DND-41 (cell line): ENCODE data around the gene WFDC10A.
"Not testable (repeated sequence)": the region's sequence is repeated elsewhere in the genome, so short reads cannot be mapped to it uniquely, and the experiment has no call there.

ENCODE experiments used
- ATAC-seq: fragments of 200-7000 bp; cut with Tn5 transposase; 3 replicates; pipeline ENCODE4 v1.9.1; 2021; ENCODE audit warnings: low read depth; ENCODE audit not compliant: insufficient read depth
- DNase-seq: peaks from one replicate; pipeline ENCODE4 v3.0.0-alpha.2; 2020
- H2AFZ ChIP-seq: 2 replicates; pipeline ENCODE4 v1.6.0; 2012; ENCODE audit warnings: low read depth, low read length
- H3K27ac ChIP-seq: 2 replicates; pipeline ENCODE4 v1.5.1; 2012; ENCODE audit warnings: low read length, inconsistent platforms
- H3K27me3 ChIP-seq: fragments of 200-600 bp; sonication (generic); 2 replicates; pipeline ENCODE4 v1.6.0; 2012; ENCODE audit warnings: low read length, mild to moderate bottlenecking, inconsistent platforms; ENCODE audit not compliant: insufficient read depth, poor library complexity
- H3K36me3 ChIP-seq: 2 replicates; pipeline ENCODE4 v1.5.1; 2012; ENCODE audit warnings: low read length, inconsistent platforms; ENCODE audit not compliant: insufficient read depth
- H3K4me1 ChIP-seq: 2 replicates; pipeline ENCODE4 v1.5.1; 2012; ENCODE audit warnings: mild to moderate bottlenecking, low read length; ENCODE audit not compliant: insufficient read depth
- H3K4me2 ChIP-seq: 2 replicates; pipeline ENCODE4 v1.6.0; 2012; ENCODE audit warnings: mild to moderate bottlenecking, moderate library complexity, low read length, inconsistent platforms; ENCODE audit not compliant: insufficient read depth
- H3K4me3 ChIP-seq, 2 experiments: fragments of 200-600 bp in 1 of 2; shearing (Covaris generic) in 1 of 2; 2 replicates each; pipeline ENCODE4 v1.5.1; 2012 to 2016; ENCODE audit warnings: inconsistent platforms in 2 of 2, low read length in 2 of 2, mild to moderate bottlenecking in 2 of 2, low read depth in 1 of 2, moderate library complexity in 1 of 2
- H3K79me2 ChIP-seq: 2 replicates; pipeline ENCODE4 v1.6.0; 2012; ENCODE audit warnings: low read length, inconsistent platforms; ENCODE audit not compliant: insufficient read depth
- H3K9ac ChIP-seq: 2 replicates; pipeline ENCODE4 v1.6.0; 2012; ENCODE audit warnings: low read depth, mild to moderate bottlenecking, inconsistent platforms, low read length, moderate library complexity
- H3K9me3 ChIP-seq: 2 replicates; pipeline ENCODE4 v1.5.1; 2012; ENCODE audit warnings: low read length, moderate library complexity, mild to moderate bottlenecking, inconsistent platforms; ENCODE audit not compliant: insufficient read depth, severe bottlenecking
- H4K20me1 ChIP-seq: 2 replicates; pipeline ENCODE4 v1.6.0; 2012; ENCODE audit warnings: low read length; ENCODE audit not compliant: insufficient read depth
- EZH2 ChIP-seq: IDR thresholded peaks from 3 replicates; pipeline ENCODE4 v1.6.1; 2012; ENCODE audit warnings: borderline replicate concordance, low read depth, mild to moderate bottlenecking, moderate library complexity, low read length, inconsistent platforms; ENCODE audit not compliant: severe bottlenecking
- TF ChIP-seq, protein P1 (sequence below): IDR thresholded peaks from 2 replicates; pipeline ENCODE4 v1.5.1; 2012; ENCODE audit warnings: borderline replicate concordance, low read length, moderate library complexity, mild to moderate bottlenecking; ENCODE audit not compliant: poor library complexity, severe bottlenecking; ENCODE audit errors: extremely low read depth

Gene WFDC10A

DNA sequence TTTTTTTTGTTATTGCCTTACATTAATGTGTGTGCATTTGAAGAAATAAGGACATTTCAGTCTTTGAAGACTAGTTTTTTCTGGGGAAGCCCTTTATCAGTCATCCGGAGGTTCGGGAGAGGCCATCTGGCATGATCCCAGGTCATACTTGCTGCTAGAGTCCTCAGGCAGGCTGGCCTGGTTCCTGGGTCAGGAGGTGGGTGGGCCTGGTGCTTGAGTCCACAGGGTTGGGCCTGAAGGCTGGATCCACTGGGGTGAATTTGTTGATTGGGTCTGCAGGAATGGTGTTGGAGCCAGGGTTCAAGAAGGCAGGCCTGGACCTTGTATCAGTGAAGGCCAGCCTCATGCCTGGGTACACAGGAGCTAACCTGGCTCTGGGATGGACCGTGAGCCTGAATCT is 17.3 kb downstream of the WFDC10A start:
- no peaks in the 10 kb centered on the region for H3K79me2 ChIP-seq
- DNase-seq, result no peak

DNA sequence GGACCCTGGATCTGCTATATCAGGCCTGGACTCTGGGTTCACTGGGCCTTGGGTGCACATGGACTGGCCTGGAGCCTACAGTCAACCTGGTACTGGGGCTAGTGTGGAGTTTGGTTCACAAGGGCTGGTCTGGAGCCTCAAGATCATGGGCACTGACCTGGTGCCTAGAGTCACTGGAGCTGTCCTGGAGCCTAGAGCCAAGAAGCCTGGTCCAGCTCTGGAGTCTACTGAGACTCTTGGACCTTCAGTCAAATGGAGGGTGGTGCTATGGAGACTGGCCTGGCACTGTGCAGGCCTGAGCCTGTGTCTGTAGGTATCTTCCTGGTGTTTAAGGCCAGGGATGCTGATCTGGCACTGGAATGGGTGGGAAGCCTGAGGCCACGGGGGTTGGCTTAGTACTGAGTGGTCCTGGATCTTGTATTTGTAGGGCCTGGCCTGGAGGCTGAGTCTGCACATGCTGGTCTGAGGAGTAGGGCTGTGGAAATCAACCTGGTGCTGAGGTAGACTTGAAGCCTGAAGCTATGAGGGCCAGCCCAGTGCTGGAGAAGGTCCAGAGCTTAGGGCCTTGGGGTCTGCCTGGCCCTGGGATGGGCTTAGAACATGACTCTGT is 18.0 kb downstream of the WFDC10A start:
- Histone ChIP-seq H3K36me3 (no peaks in the 10 kb centered on the region), H3K79me2 (no peaks in the 10 kb centered on the region), H2AFZ (no peak overlapping the region), H3K9me3 (peaks cover 2% of the 10 kb centered on the region), H3K27me3 (no peaks in the 10 kb centered on the region), H3K4me1 (no peaks in the 10 kb centered on the region), H3K27ac (no peak overlapping the region), H3K4me3 (no peak overlapping the region), H4K20me1 (no peaks in the 10 kb centered on the region), H3K9ac (no peak overlapping the region), H3K4me2 (no peak overlapping the region)
- DNase-seq (no peak), ATAC-seq (no peak)
- TF ChIP-seq EZH2, result no peak
- TF ChIP-seq, protein P1, sequence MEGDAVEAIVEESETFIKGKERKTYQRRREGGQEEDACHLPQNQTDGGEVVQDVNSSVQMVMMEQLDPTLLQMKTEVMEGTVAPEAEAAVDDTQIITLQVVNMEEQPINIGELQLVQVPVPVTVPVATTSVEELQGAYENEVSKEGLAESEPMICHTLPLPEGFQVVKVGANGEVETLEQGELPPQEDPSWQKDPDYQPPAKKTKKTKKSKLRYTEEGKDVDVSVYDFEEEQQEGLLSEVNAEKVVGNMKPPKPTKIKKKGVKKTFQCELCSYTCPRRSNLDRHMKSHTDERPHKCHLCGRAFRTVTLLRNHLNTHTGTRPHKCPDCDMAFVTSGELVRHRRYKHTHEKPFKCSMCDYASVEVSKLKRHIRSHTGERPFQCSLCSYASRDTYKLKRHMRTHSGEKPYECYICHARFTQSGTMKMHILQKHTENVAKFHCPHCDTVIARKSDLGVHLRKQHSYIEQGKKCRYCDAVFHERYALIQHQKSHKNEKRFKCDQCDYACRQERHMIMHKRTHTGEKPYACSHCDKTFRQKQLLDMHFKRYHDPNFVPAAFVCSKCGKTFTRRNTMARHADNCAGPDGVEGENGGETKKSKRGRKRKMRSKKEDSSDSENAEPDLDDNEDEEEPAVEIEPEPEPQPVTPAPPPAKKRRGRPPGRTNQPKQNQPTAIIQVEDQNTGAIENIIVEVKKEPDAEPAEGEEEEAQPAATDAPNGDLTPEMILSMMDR, result no peak

More for the DNA sequence above, 17.3 kb downstream of the WFDC10A start:
- H3K27me3 ChIP-seq, result no peaks in the 10 kb centered on the region
- H3K27ac ChIP-seq, result no peak overlapping the region
- peaks cover 2% of the 10 kb centered on the region for H3K9me3 ChIP-seq
- no peak overlapping the region for H3K4me3 ChIP-seq
- H3K4me2 ChIP-seq, result no peak overlapping the region
- no peaks in the 10 kb centered on the region for H4K20me1 ChIP-seq
- H2AFZ ChIP-seq, result no peak overlapping the region
- no peaks in the 10 kb centered on the region for H3K36me3 ChIP-seq
- TF ChIP-seq, protein P1, result no peak
- no peak for TF ChIP-seq EZH2
- no peak for ATAC-seq
- no peak overlapping the region for H3K9ac ChIP-seq
- no peaks in the 10 kb centered on the region for H3K4me1 ChIP-seq

DNA sequence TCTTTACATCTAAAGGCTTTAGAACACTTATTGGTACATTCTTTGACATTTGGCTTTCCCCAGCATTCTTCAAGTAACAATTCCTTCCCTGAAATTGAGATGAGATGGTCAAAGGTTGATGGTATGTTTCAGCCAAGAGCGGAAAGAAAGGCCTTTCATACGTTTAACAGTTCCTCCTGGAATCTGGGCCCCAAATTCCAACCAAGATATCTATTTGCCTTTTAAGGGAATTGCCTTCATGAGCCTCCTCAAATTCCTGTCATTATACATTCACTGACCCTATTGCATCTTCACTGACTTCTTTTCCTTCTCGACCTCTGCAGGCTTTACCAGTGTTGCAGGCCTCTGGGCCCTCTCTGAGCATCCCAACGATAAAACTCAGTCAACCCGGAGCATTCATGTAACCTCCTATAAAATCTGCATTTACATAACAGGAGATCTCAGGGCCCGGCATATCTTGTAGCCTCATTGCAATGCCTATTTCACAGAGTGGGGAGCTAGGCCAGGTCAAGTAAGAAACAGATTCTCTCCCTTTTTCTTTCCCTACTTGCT is 19.8 kb downstream of the WFDC10A start:
- no peak overlapping the region for H3K9ac ChIP-seq
- no peaks in the 10 kb centered on the region for H3K79me2 ChIP-seq
- no peaks in the 10 kb centered on the region for H3K27me3 ChIP-seq
- no peaks in the 10 kb centered on the region for H3K36me3 ChIP-seq
- H3K9me3 ChIP-seq, result peaks cover 2% of the 10 kb centered on the region
- H4K20me1 ChIP-seq, result no peaks in the 10 kb centered on the region
- DNase-seq, result no peak
- no peak for ATAC-seq
- no peak overlapping the region for H3K4me2 ChIP-seq
- H2AFZ ChIP-seq, result no peak overlapping the region
- no peak overlapping the region for H3K4me3 ChIP-seq
- no peaks in the 10 kb centered on the region for H3K4me1 ChIP-seq
- no peak overlapping the region for H3K27ac ChIP-seq
- TF ChIP-seq, protein P1, result no peak
- no peak for TF ChIP-seq EZH2

DNA sequence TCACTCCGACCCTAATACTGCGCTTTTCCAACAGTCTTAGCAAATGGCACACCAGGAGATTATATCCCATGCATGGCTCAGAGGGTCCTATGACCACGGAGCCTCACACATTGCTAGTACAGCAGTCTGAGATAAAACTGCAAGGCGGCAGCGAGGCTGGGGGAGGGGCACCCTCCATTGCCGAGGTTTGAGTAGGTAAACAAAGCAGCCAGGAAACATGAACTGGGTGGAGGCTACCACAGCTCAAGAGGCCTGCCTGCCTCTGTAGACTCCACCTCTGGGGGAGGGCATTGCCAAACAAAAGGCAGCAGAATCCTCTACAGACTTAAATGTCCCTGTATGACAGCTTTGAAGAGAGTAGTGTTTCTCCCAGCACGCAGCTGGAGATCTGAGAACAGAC is 22.2 kb downstream of the WFDC10A start:
- H3K27me3 ChIP-seq, ATAC-seq, H3K9me3 ChIP-seq, H4K20me1 ChIP-seq, H3K4me1 ChIP-seq, H3K4me3 ChIP-seq, DNase-seq, H3K36me3 ChIP-seq, H3K79me2 ChIP-seq, H3K27ac ChIP-seq, H2AFZ ChIP-seq, H3K4me2 ChIP-seq, H3K9ac ChIP-seq: not testable (repeated sequence)

DNA sequence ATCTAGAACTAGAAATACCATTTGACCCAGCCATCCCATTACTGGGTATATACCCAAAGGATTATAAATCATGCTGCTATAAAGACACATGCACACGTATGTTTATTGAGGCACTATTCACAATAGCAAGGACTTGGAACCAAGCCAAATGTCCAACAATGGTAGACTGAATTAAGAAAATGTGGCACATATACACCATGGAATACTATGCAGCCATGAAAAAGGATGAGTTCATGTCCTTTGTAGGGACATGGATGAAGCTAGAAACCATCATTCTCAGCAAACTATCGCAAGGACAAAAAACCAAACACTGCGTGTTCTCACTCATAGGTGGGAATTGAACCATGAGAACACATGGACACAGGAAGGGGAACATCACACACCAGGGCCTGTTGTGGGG is 27.5 kb downstream of the WFDC10A start:
- not testable (repeated sequence) for H3K27ac ChIP-seq, H3K4me3 ChIP-seq, H3K9ac ChIP-seq, H3K27me3 ChIP-seq, H3K36me3 ChIP-seq, H3K9me3 ChIP-seq, H4K20me1 ChIP-seq, DNase-seq, H2AFZ ChIP-seq, ATAC-seq, H3K79me2 ChIP-seq, H3K4me1 ChIP-seq, H3K4me2 ChIP-seq
